OCI-M1 (cell line): ENCODE measurements around the gene TDRD5.

Experiments used
- DNase-seq: peaks from one replicate; lab custom pipeline; 2025; lab: John Stamatoyannopoulos, UW

The TDRD5 gene

GRCh38 chr1:179599623-179600249 is 8.1 kb downstream of the TDRD5 start:
- peak; percentile 71 for DNase-seq

GRCh38 chr1:179601093-179601492 is 9.5 kb downstream of the TDRD5 start:
- DNase-seq = no peak

GRCh38 chr1:179612361-179612760 is 20.7 kb downstream of the TDRD5 start:
- DNase-seq = no peak

GRCh38 chr1:179630719-179631118 is 39.1 kb downstream of the TDRD5 start:
- no peak for DNase-seq

- DNase-seq = no peak
Observed at GRCh38 chr1:179632868-179633267, 41.2 kb downstream of the TDRD5 start.

GRCh38 chr1:179637211-179637860 is 45.7 kb downstream of the TDRD5 start:
- DNase-seq = no peak

- no peak for DNase-seq
Observed at GRCh38 chr1:179661018-179661417, 69.4 kb downstream of the TDRD5 start.

GRCh38 chr1:179663810-179664209 is 72.2 kb downstream of the TDRD5 start:
- DNase-seq = no peak

- DNase-seq = no peak
Observed at GRCh38 chr1:179677882-179678281, 86.2 kb downstream of the TDRD5 start.

- peak; percentile 10 for DNase-seq
Observed at GRCh38 chr1:179694530-179694929, 102.9 kb downstream of the TDRD5 start.

GRCh38 chr1:179702946-179703539 is 111.4 kb downstream of the TDRD5 start:
- DNase-seq = peak; percentile 7

- peak; percentile 77 for DNase-seq
Observed at GRCh38 chr1:179706339-179706941, 114.8 kb downstream of the TDRD5 start.

- no peak for DNase-seq
Observed at GRCh38 chr1:179707406-179707805, 115.8 kb downstream of the TDRD5 start.

- DNase-seq = no peak
Observed at GRCh38 chr1:179708434-179709195, 117.0 kb downstream of the TDRD5 start.

- no peak for DNase-seq
Observed at GRCh38 chr1:179709841-179710329, 118.3 kb downstream of the TDRD5 start.

- peak; percentile 7 for DNase-seq
Observed at GRCh38 chr1:179714159-179714558, 122.5 kb downstream of the TDRD5 start.

GRCh38 chr1:179714623-179715022 is 123.0 kb downstream of the TDRD5 start:
- DNase-seq = no peak

GRCh38 chr1:179719272-179719671 is 127.6 kb downstream of the TDRD5 start:
- DNase-seq = no peak

- DNase-seq = no peak
Observed at GRCh38 chr1:179728271-179728670, 136.6 kb downstream of the TDRD5 start.

GRCh38 chr1:179729881-179730280 is 138.2 kb downstream of the TDRD5 start:
- DNase-seq = no peak

- DNase-seq = no peak
Observed at GRCh38 chr1:179731643-179732042, 140.0 kb downstream of the TDRD5 start.
